ENCODE results near the gene RPS26. TPM values are rescaled to one million over a fixed set of nuclear protein-coding genes. Genes with fewer than 3 reads are reported as not detected.

Gene RPS26
- total and polyA plus RNA-seq, 2 of the 13 experiments (the other 11 are each of a cell fraction or from before 2014, with no cell fraction given), result 150 to 421 TPM

GRCh38 chr12:56081393-56082347 is 40.0 kb downstream of the RPS26 start (continued):
- TF ChIP-seq ZNF839 (CRISPR knock-in tag; IDR thresholded peaks at IDR 0.05; ENCODE audit: borderline replicate concordance) (no peak), REPIN1 (CRISPR knock-in tag; IDR thresholded peaks at IDR 0.05; ENCODE audit: borderline replicate concordance, low read depth) (peak; percentile 88), HIVEP1 (CRISPR knock-in tag; IDR thresholded peaks at IDR 0.05) (no peak; the same call in 1 of the 2 replicates), DZIP1 (CRISPR knock-in tag; IDR thresholded peaks at IDR 0.05) (no peak), NR3C1 (CRISPR knock-in tag; IDR thresholded peaks at IDR 0.05) (no peak), PBX3 (CRISPR knock-in tag; IDR thresholded peaks at IDR 0.05; ENCODE audit: borderline replicate concordance) (0 out of 2 replicates have a peak, but pooled peaks have one; percentile 66), SMAD9 (CRISPR knock-in tag; IDR thresholded peaks at IDR 0.05) (no peak), HOXA5 (CRISPR knock-in tag; IDR thresholded peaks at IDR 0.05) (peak; percentile 68; the same call in 1 of the 2 replicates), ARNT (IDR thresholded peaks at IDR 0.05) (no peak), MXD4 (CRISPR knock-in tag; IDR thresholded peaks at IDR 0.05) (peak; percentile 95), ZNF205 (CRISPR knock-in tag; IDR thresholded peaks at IDR 0.05) (peak; percentile 98), ZNF570 (CRISPR knock-in tag; IDR thresholded peaks at IDR 0.05; ENCODE audit: borderline replicate concordance) (no peak), NRL (CRISPR knock-in tag; IDR thresholded peaks at IDR 0.05; ENCODE audit: borderline replicate concordance) (peak; percentile 70; the same call in 1 of the 2 replicates), FOSL2 (CRISPR knock-in tag; IDR thresholded peaks at IDR 0.05) (peak; percentile 85), SPEN (CRISPR knock-in tag; IDR thresholded peaks at IDR 0.05; ENCODE audit: low read depth) (peak; percentile 95), ZBTB49 (CRISPR knock-in tag; IDR thresholded peaks at IDR 0.05; ENCODE audit: borderline replicate concordance) (peak; percentile 66; the same call in 1 of the 2 replicates), ZNF577 (CRISPR knock-in tag; IDR thresholded peaks at IDR 0.05; ENCODE audit: borderline replicate concordance, low read depth) (no peak), PHF20 (CRISPR knock-in tag; IDR thresholded peaks at IDR 0.05) (peak; percentile 60), FOSL1 (CRISPR knock-in tag; IDR thresholded peaks at IDR 0.05; ENCODE audit: borderline replicate concordance) (no peak), ISL2 (CRISPR knock-in tag; IDR thresholded peaks at IDR 0.05) (peak; percentile 89), E2F1 (CRISPR knock-in tag; IDR thresholded peaks at IDR 0.05) (no peak), ZNF768 (CRISPR knock-in tag; IDR thresholded peaks at IDR 0.05) (no peak)
